ENCODE data around the gene ZBTB7C.

GRCh38 chr18:48028696-48029095 is 380.5 kb downstream of the ZBTB7C start:
- no peak for TF ChIP-seq POLR2AphosphoS5 (IDR thresholded peaks at IDR 0.05)
- no peak for TF ChIP-seq CTCF (IDR thresholded peaks at IDR 0.05)
- TF ChIP-seq POLR2A (IDR thresholded peaks at IDR 0.05): no peak
